Cardiac muscle cell (in vitro differentiated cells and primary cell): ENCODE data around the gene CNTRL. TPM values are rescaled to one million over a fixed set of nuclear protein-coding genes. Genes with fewer than 3 reads are reported as not detected.

Experiments
- DNase-seq, 2 donors: peaks; one replicate each; pipeline versions ENCODE4 v3.0.0 to v3.0.0-alpha.2; 2010 to 2017; ENCODE audit warnings: low read depth in 1 of 2, low spot score in 1 of 2
- H3K27ac ChIP-seq: fragments of 200-600 bp; sonication (generic); 2 replicates; pipeline ENCODE4 v1.5.1; 2016
- H3K27me3 ChIP-seq: fragments of 200-600 bp; sonication (generic); 2 replicates; pipeline ENCODE4 v1.6.0; 2016; ENCODE audit warnings: control low read depth
- H3K36me3 ChIP-seq: fragments of 200-600 bp; sonication (generic); 2 replicates; pipeline ENCODE4 v1.5.1; 2016; ENCODE audit warnings: control low read depth
- H3K4me1 ChIP-seq: fragments of 200-600 bp; sonication (generic); 2 replicates; pipeline ENCODE4 v1.8.1; 2017; ENCODE audit warnings: low read depth, mild to moderate bottlenecking, mixed run types
- H3K4me3 ChIP-seq: fragments of 200-600 bp; sonication (generic); 2 replicates; pipeline ENCODE4 v1.5.1; 2016; ENCODE audit warnings: mild to moderate bottlenecking
- H3K9me3 ChIP-seq: fragments of 200-600 bp; sonication (generic); 2 replicates; pipeline ENCODE4 v1.5.1; 2017; ENCODE audit warnings: low read depth, mild to moderate bottlenecking, control low read depth
- polyA plus RNA-seq: library from polyadenylated mRNA; unstranded; fragments of >200 nt; fragmentation: Nextera tagmentation; extraction: Ambion mirVana; gene quantifications from 2 replicates; pipeline ENCODE4 v1.2.1, GENCODE V29; 2016
- total RNA-seq: library from RNA; depleted of rRNA; stranded (reverse); fragments of >200 nt; gene quantifications from 2 replicates; pipeline ENCODE4 v1.2.3, GENCODE V29; 2016
- TF ChIP-seq, protein P1 (sequence below): IDR thresholded peaks from 2 replicates; pipeline ENCODE4 v1.5.1; 2012; ENCODE audit warnings: low read depth, mild to moderate bottlenecking, low read length

Gene CNTRL
- total and polyA plus RNA-seq, 2 experiments from 2014 or later = 6.3 to 24.6 TPM

DNA sequence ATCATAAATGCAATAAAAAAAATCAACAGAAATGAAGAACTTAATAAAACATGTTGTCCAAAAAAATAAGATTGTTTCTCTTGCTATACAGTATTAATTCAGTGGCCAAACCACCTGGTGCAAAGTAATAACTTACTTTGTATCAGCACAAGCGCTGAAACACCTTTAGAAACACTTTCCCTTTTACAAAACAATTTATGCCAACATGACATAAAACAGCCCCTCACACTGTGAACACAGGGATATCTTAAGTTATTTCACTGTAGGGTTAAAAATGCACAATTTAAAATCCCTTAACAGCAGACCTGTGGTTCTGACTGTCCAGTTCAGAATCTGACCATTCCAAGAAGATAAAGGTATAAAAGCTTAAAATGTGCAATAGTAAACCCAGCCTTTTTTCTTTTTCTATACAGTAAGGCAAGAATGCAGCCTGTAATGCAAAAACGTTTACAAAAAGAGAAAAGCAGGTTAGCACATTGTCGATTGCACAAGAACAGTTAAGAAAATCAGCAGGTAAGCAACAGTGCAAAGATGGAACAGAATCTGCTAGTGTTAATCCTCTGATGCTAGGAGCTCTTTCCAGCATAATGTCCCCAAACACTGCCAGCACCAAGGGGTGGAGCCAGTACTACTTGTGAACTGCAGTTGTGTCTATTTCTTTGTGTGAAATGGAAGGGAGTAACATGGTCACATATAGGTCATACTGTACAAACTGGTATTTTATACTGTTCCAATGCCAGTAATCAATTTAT, 105.4 kb downstream of the CNTRL start:
- TF ChIP-seq, protein P1, sequence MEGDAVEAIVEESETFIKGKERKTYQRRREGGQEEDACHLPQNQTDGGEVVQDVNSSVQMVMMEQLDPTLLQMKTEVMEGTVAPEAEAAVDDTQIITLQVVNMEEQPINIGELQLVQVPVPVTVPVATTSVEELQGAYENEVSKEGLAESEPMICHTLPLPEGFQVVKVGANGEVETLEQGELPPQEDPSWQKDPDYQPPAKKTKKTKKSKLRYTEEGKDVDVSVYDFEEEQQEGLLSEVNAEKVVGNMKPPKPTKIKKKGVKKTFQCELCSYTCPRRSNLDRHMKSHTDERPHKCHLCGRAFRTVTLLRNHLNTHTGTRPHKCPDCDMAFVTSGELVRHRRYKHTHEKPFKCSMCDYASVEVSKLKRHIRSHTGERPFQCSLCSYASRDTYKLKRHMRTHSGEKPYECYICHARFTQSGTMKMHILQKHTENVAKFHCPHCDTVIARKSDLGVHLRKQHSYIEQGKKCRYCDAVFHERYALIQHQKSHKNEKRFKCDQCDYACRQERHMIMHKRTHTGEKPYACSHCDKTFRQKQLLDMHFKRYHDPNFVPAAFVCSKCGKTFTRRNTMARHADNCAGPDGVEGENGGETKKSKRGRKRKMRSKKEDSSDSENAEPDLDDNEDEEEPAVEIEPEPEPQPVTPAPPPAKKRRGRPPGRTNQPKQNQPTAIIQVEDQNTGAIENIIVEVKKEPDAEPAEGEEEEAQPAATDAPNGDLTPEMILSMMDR = no peak
- Histone ChIP-seq H3K4me3 (no peak overlapping the region), H3K27ac (peak overlapping the region; percentile 7), H3K9me3 (no peaks in the 10 kb centered on the region), H3K36me3 (peaks cover 46% of the 10 kb centered on the region), H3K4me1 (peaks cover 16% of the 10 kb centered on the region), H3K27me3 (no peaks in the 10 kb centered on the region)
- DNase-seq = no peak

DNA sequence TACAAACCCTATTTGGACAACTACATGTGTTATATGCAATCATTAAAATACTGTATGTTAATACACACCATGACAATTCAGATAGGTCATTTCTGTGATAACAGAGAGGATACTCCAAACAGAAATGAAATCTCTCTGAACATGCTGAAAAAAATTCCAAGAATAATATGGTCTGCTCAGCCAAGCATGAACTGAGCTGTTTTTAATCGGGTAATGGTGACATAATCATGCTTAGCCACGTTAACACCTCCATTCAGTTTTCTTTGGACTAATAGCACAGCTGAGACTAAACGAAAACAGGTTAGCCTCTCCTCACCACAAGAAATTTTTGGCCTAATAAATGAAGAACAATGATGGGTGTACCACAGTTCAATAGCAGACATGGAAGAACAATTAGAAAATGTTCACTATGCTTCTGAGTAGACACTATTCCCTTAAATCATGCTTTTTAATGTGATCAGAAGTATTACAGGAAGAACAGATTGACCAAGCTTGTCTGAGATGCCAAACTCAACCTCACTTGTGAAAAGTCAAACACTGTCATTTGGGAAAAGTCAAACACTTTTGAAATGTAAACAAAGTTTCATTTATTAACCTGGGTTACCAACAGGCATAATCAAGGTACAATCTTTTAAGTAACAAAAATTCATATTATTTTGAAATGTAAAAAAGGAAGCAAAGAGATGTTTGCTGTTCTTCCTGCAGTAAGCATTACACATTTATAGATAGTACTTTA, 107.5 kb downstream of the CNTRL start:
- Histone ChIP-seq H3K4me3 (no peak overlapping the region), H3K9me3 (no peaks in the 10 kb centered on the region), H3K27me3 (no peaks in the 10 kb centered on the region), H3K4me1 (peaks cover 28% of the 10 kb centered on the region), H3K36me3 (peaks cover 43% of the 10 kb centered on the region), H3K27ac (peak overlapping the region; percentile 78)
- TF ChIP-seq, protein P1 = no peak
- DNase-seq = no peak

DNA sequence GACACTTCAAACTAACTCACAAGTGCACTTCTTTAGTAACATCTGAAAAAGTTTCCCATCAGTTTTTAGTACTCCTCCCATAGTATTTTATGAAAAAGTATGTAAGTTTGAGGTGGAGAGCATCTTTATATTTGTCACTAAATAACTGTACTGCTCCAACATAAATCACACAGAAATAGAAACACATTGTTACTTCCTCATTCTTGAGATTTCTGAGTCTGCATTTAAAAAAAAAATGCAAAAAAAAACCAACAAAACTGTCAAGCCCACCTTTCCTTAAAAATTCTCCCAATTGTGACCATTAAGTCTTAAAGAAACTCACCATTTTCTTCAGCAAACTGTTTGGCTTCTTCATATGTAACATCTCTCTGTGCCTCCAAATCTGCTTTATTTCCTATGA, 108.2 kb downstream of the CNTRL start:
- TF ChIP-seq, protein P1 = no peak
- Histone ChIP-seq H3K4me3 (no peak overlapping the region), H3K36me3 (peaks cover 37% of the 10 kb centered on the region), H3K27me3 (no peaks in the 10 kb centered on the region), H3K4me1 (peaks cover 36% of the 10 kb centered on the region), H3K27ac (peak overlapping the region; percentile 78), H3K9me3 (no peaks in the 10 kb centered on the region)
- no peak for DNase-seq

DNA sequence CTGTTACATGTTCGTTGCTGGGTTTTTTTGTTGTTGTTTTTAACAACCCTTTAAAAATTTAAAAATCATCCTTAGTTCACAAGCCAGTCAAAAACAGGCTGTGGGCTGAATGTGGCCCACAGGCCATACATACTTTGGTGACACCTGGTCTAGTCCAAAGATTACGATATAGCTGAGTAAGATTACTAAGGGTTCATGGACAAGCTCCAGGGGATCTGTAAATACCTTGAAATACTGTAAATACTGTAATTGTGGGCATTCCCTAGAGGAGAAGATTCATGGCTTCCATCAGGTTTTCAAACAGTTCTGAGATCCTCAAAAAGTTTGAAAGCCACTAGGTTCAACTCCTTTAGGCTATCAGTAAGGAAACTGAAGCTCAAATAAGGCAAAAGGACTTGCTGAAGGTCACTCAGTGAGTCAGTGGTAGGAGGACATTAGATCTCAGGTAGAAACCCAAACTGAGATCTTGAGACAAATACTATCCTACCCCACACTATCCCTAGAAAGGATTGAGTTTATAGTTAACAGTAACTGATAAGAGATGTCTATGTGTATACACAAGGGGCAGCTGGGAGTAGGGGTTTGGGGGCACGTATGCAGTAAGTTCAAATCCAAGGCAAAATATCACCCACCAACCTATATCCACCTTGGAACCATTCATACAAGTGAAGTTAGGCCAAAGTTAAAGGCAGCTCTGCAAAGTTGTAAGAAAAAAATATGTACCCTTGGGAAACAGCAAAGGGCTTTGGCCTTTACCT, 109.1 kb downstream of the CNTRL start:
- Histone ChIP-seq H3K27ac (peak overlapping the region; percentile 78), H3K9me3 (no peaks in the 10 kb centered on the region), H3K36me3 (peaks cover 36% of the 10 kb centered on the region), H3K4me3 (no peak overlapping the region), H3K27me3 (no peaks in the 10 kb centered on the region), H3K4me1 (peaks cover 38% of the 10 kb centered on the region)
- DNase-seq = no peak
- TF ChIP-seq, protein P1 = no peak

DNA sequence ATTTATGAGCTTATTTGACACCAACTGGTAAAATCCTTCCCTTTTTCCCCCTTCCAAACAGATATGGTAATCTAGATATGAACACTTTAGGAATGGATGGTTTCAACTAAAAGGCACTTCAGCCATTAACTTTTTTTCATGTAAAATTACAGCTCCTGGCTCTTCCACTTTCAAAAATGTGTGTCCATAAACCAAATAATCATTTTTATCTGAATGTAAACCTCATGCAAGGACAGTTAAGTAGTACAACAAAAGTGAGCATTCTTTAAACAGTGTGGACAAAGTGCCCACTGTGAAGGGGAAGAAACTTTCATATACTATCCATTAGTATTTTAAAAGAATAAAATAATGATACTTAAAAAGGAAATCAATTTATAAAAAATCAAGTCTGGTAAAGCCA, 109.7 kb downstream of the CNTRL start:
- Histone ChIP-seq H3K27ac (peak overlapping the region; percentile 78), H3K4me3 (no peak overlapping the region)

More for the DNA sequence above, 109.7 kb downstream of the CNTRL start:
- Histone ChIP-seq H3K36me3 (peaks cover 30% of the 10 kb centered on the region), H3K4me1 (peaks cover 38% of the 10 kb centered on the region), H3K27me3 (no peaks in the 10 kb centered on the region), H3K9me3 (no peaks in the 10 kb centered on the region)
- TF ChIP-seq, protein P1 = no peak
- no peak for DNase-seq
